IMR-90 (cell line): Measurements from ENCODE around the gene ABCA7. TPM values are rescaled to one million over a fixed set of nuclear protein-coding genes. Genes with fewer than 3 reads are reported as not detected.

ENCODE experiments used
- ATAC-seq: fragments of 200-7000 bp; cut with Tn5 transposase; 2 replicates; pipeline ENCODE4 v1.9.1; 2020; ENCODE audit warnings: low read depth, mild to moderate bottlenecking, moderate library complexity
- BruUV-seq: library from RNA; stranded (reverse); fragments of 400-500 nt; replicated peaks from 2 replicates; lab custom pipeline; 2021; lab: Mats Ljungman, UMichigan
- CTCF ChIA-PET: fragments of 300-600 bp; formaldehyde crosslinking; extraction: SDS; loops from one replicate; lab custom pipeline; 2021; ENCODE audit warnings: antibody characterized with exemption; lab: Yijun Ruan, JAX
- POLR2A ChIA-PET: fragments of 300-600 bp; sonication (Branson Sonifier 250); formaldehyde crosslinking; loops from one replicate; lab custom pipeline; 2022; ENCODE audit warnings: antibody characterized with exemption; ENCODE audit not compliant: unreplicated experiment; lab: Charles Lee
- DNase-seq: peaks from one replicate; pipeline ENCODE4 v3.0.0; 2013
- H2AFZ ChIP-seq: replicated peaks from 2 replicates; pipeline ENCODE3; 2013; ENCODE audit warnings: low read length, mild to moderate bottlenecking; ENCODE audit not compliant: poor library complexity
- H2AK5ac ChIP-seq: 2 replicates; pipeline ENCODE4 v1.6.1; 2013; ENCODE audit warnings: low read depth, low read length, inconsistent platforms
- H2AK9ac ChIP-seq: replicated peaks from 2 replicates; pipeline ENCODE3; 2013; ENCODE audit warnings: mild to moderate bottlenecking, low read depth, low read length, moderate library complexity; ENCODE audit not compliant: poor library complexity
- H2BK120ac ChIP-seq: 2 replicates; pipeline ENCODE4 v1.6.1; 2013; ENCODE audit warnings: low read depth, low read length, inconsistent platforms
- H2BK15ac ChIP-seq: 3 replicates; pipeline ENCODE4 v1.6.1; 2013; ENCODE audit warnings: low read depth, low read length, inconsistent platforms
- H2BK20ac ChIP-seq: 2 replicates; pipeline ENCODE4 v1.6.1; 2013; ENCODE audit warnings: low read depth, mild to moderate bottlenecking, inconsistent platforms, low read length, moderate library complexity
- H2BK5ac ChIP-seq: 2 replicates; pipeline ENCODE4 v1.6.1; 2013; ENCODE audit warnings: mild to moderate bottlenecking, low read depth, low read length, inconsistent platforms; ENCODE audit not compliant: poor library complexity, severe bottlenecking
- H3K14ac ChIP-seq: replicated peaks from 2 replicates; pipeline ENCODE4 v1.6.1; 2013; ENCODE audit warnings: low read depth, low read length, inconsistent platforms
- H3K18ac ChIP-seq: 2 replicates; pipeline ENCODE4 v1.6.1; 2013; ENCODE audit warnings: low read depth, low read length, control low read depth
- H3K23ac ChIP-seq: 2 replicates; pipeline ENCODE4 v1.6.1; 2013; ENCODE audit warnings: low read depth, low read length, inconsistent platforms
- H3K27ac ChIP-seq: 2 replicates; pipeline ENCODE4 v1.5.1; 2013; ENCODE audit warnings: mild to moderate bottlenecking, control low read depth, low read length; ENCODE audit not compliant: insufficient read depth
- H3K27me3 ChIP-seq: 2 replicates; pipeline ENCODE4 v1.6.1; 2013; ENCODE audit warnings: low read length; ENCODE audit not compliant: control insufficient read depth, insufficient read depth
- H3K36me3 ChIP-seq: 2 replicates; pipeline ENCODE4 v1.6.1; 2013; ENCODE audit warnings: low read length, mixed read lengths; ENCODE audit not compliant: control insufficient read depth, insufficient read depth
- H3K4ac ChIP-seq: 2 replicates; pipeline ENCODE4 v1.6.1; 2013; ENCODE audit warnings: low read depth, low read length, inconsistent platforms
- H3K4me1 ChIP-seq: 2 replicates; pipeline ENCODE4 v1.6.1; 2013; ENCODE audit warnings: low read length, mixed read lengths; ENCODE audit not compliant: control insufficient read depth, insufficient read depth
- H3K4me2 ChIP-seq: 2 replicates; pipeline ENCODE4 v1.6.1; 2013; ENCODE audit warnings: low read depth, mild to moderate bottlenecking, control low read depth, low read length, moderate library complexity
- H3K4me3 ChIP-seq: 2 replicates; pipeline ENCODE4 v1.5.1; 2013; ENCODE audit warnings: low read depth, mild to moderate bottlenecking, control low read depth, low read length, moderate library complexity; ENCODE audit not compliant: insufficient read depth
- H3K56ac ChIP-seq: 2 replicates; pipeline ENCODE4 v1.6.1; 2013; ENCODE audit warnings: low read length, inconsistent platforms; ENCODE audit not compliant: insufficient read depth; ENCODE audit errors: extremely low read depth
- H3K79me1 ChIP-seq, 2 experiments: 2 replicates each; pipeline ENCODE4 v1.6.1; 2013; ENCODE audit warnings: low read length in 2 of 2, inconsistent platforms in 1 of 2, low read depth in 1 of 2
- H3K9ac ChIP-seq: 2 replicates; pipeline ENCODE4 v1.6.1; 2013; ENCODE audit warnings: low read depth, low read length, control low read depth
- H3K9me1 ChIP-seq: 2 replicates; pipeline ENCODE4 v1.6.1; 2013; ENCODE audit warnings: low read length, inconsistent platforms; ENCODE audit not compliant: insufficient read depth
- H3K9me3 ChIP-seq: 2 replicates; pipeline ENCODE4 v1.6.1; 2013; ENCODE audit warnings: low read length; ENCODE audit not compliant: control insufficient read depth, insufficient read depth
- H4K20me1 ChIP-seq: 2 replicates; pipeline ENCODE4 v1.6.1; 2013; ENCODE audit warnings: low read length, inconsistent platforms; ENCODE audit not compliant: insufficient read depth
- H4K5ac ChIP-seq: 2 replicates; pipeline ENCODE4 v1.6.1; 2013; ENCODE audit warnings: mild to moderate bottlenecking, low read depth, low read length, control low read depth
- H4K8ac ChIP-seq, 2 experiments: 2 replicates each; pipeline ENCODE4 v1.6.1; 2013; ENCODE audit warnings: low read depth in 2 of 2, low read length in 2 of 2, control low read depth in 1 of 2, inconsistent platforms in 1 of 2
- H4K91ac ChIP-seq: 2 replicates; pipeline ENCODE4 v1.6.1; 2013; ENCODE audit warnings: low read depth, low read length, inconsistent platforms; ENCODE audit not compliant: insufficient read depth
- CEBPB ChIP-seq: IDR thresholded peaks from 2 replicates; pipeline ENCODE4 v1.6.1; 2012; ENCODE audit warnings: low read depth, low read length, improper control_type of control experiment
- MAFK ChIP-seq: IDR thresholded peaks from 2 replicates; pipeline ENCODE4 v1.6.1; 2012; ENCODE audit warnings: low read depth, low read length, improper control_type of control experiment
- WGBS, 2 experiments: methylation state at CpG; one replicate each; pipeline versions ENCODE4 v1.1.5 to v1.1.7; 2013; ENCODE audit warnings: missing lambda C conversion rate in 2 of 2; ENCODE audit not compliant: insufficient read length in 1 of 2; ENCODE audit errors: extremely low coverage in 2 of 2; 5-methylcytosine and 5-hydroxymethylcytosine counted together
- dilution Hi-C: fragments of 300-500 bp; cut with HindIII; formaldehyde crosslinking; loops from one replicate; pipeline ENCODE4 v1.14.3; 2018; ENCODE audit warnings: low sequenced_read_pairs; ENCODE audit not compliant: unreplicated experiment
- in situ Hi-C: fragments of 300-500 bp; cut with MboI; formaldehyde crosslinking; loops from 3 replicates; pipeline ENCODE4 v1.14.3; 2019; ENCODE audit warnings: low sequenced_read_pairs, inconsistent platforms, mixed read lengths
- intact Hi-C: fragments of 100-400 bp; cut with micrococcal nuclease; formaldehyde crosslinking; loops from 2 replicates; pipeline ENCODE4 v1.10.0; 2022
- polyA plus RNA-seq, 3 experiments: library from polyadenylated mRNA; depleted of rRNA; stranded (reverse); fragments of >200 nt; gene quantifications; 2 replicates each; pipeline ENCODE4 v1.2.3, GENCODE V29; 2012; ENCODE audit warnings: low replicate concordance in 1 of 3
- total RNA-seq: library from RNA; depleted of rRNA; stranded (reverse); fragments of >200 nt; gene quantifications from 2 replicates; pipeline ENCODE4 v1.2.3, GENCODE V29; 2012
- TF ChIP-seq, protein P1 (sequence below): fragments of 150-350 bp; IDR thresholded peaks from 2 replicates; pipeline ENCODE4 v1.6.1; 2016; ENCODE audit warnings: low read depth, mild to moderate bottlenecking, low read length, moderate library complexity, borderline replicate concordance

ABCA7 gene
- total and polyA plus RNA-seq, 2 of the 4 experiments (the other 2 are of a cell fraction) = 0.36 to 3.3 TPM

- in situ Hi-C loops = no loop called here
- intact Hi-C loops = loop anchor here (5.0 kb wide), 1 partner anchor 74 kb away; the partner anchor contains the start of gene CNN2
- H3K36me3 ChIP-seq = peaks cover 11% of the 10 kb centered on the region; the same call in 1 of the 2 replicates
- TF ChIP-seq MAFK (no peak), CEBPB (peak; percentile 0; the same call in 1 of the 2 replicates)
- TF ChIP-seq, protein P1, sequence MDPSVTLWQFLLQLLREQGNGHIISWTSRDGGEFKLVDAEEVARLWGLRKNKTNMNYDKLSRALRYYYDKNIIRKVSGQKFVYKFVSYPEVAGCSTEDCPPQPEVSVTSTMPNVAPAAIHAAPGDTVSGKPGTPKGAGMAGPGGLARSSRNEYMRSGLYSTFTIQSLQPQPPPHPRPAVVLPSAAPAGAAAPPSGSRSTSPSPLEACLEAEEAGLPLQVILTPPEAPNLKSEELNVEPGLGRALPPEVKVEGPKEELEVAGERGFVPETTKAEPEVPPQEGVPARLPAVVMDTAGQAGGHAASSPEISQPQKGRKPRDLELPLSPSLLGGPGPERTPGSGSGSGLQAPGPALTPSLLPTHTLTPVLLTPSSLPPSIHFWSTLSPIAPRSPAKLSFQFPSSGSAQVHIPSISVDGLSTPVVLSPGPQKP = no peak
- H3K4ac ChIP-seq = peak overlapping the region; percentile 94
- H2AK5ac ChIP-seq = peak overlapping the region; percentile 79
- H3K4me1 ChIP-seq = peaks cover 17% of the 10 kb centered on the region
- peak overlapping the region; percentile 52 for H2AK9ac ChIP-seq
- peak overlapping the region; percentile 96 for H2BK5ac ChIP-seq
- ATAC-seq (no peak), DNase-seq (no peak)
- peak overlapping the region; percentile 95 for H2BK20ac ChIP-seq
- peak overlapping the region; percentile 3 for H4K5ac ChIP-seq
- peak overlapping the region in 1 of 2 experiments; percentile 83; a peak in 2 of 4 replicates for H4K8ac ChIP-seq
- dilution Hi-C loops = no loop called here
- H3K27ac ChIP-seq = peak overlapping the region; percentile 85
- H4K20me1 ChIP-seq = peaks cover 35% of the 10 kb centered on the region
- H3K18ac ChIP-seq = peak overlapping the region; percentile 25; the same call in 1 of the 2 replicates
- H3K4me2 ChIP-seq = no peak overlapping the region
- H3K23ac ChIP-seq = peak overlapping the region; percentile 70; the same call in 1 of the 2 replicates
- peak overlapping the region; percentile 88 for H4K91ac ChIP-seq
- peaks cover 3% of the 10 kb centered on the region for H3K9me3 ChIP-seq
- CTCF ChIA-PET = no interaction called here
- peak overlapping the region; percentile 69 for H3K14ac ChIP-seq
- POLR2A ChIA-PET = interaction anchor here (0.5 to 1.0 kb wide), 2 partner anchors 166 to 167 kb away, joined by 6 to 10 read pairs; no protein-coding TSS in a partner anchor
- no peaks in the 10 kb centered on the region for H3K27me3 ChIP-seq
- H2BK15ac ChIP-seq = peak overlapping the region; percentile 61; the same call in 1 of the 3 replicates
- no peak overlapping the region; the same call in 1 of the 2 replicates for H3K9ac ChIP-seq
- H3K9me1 ChIP-seq = peaks cover 10% of the 10 kb centered on the region
- WGBS, 2 experiments = 28% methylated on average over 4 of the region's 9 CpGs; no CpG with 5 or more reads in 1 of the 2 experiments
- H3K79me1 ChIP-seq = peaks cover 0 to 23% of the 10 kb centered on the region in 2 experiments; a peak in 2 of 4 replicates
- H3K4me3 ChIP-seq = no peak overlapping the region
- peak overlapping the region; percentile 27; the same call in 1 of the 2 replicates for H3K56ac ChIP-seq
- BruUV-seq = no TSS peak
- peak overlapping the region; percentile 94 for H2BK120ac ChIP-seq
- H2AFZ ChIP-seq = peak overlapping the region; percentile 82
These were observed 61.4 kb downstream of the ABCA7 start for GRCh38 chr19:1101337-1101698.
